ENCODE results near the gene ZFP36.

DNA sequence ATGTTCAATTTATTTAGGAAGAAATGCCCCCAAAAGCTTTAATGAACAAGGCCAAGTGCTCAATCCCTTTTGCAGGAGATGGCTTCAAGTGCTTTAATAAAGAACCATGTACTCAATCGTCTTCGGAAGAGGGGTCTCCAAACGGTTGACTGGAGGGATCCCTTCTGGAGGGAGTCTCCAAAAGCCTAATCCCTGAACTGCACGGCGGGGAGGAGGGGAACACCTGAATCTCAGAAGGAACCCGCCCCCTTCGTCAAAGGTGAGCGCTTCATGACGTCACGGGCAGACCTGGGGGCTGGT lies 16.2 kb upstream of the ZFP36 start:
- TF ChIP-seq, protein P1, sequence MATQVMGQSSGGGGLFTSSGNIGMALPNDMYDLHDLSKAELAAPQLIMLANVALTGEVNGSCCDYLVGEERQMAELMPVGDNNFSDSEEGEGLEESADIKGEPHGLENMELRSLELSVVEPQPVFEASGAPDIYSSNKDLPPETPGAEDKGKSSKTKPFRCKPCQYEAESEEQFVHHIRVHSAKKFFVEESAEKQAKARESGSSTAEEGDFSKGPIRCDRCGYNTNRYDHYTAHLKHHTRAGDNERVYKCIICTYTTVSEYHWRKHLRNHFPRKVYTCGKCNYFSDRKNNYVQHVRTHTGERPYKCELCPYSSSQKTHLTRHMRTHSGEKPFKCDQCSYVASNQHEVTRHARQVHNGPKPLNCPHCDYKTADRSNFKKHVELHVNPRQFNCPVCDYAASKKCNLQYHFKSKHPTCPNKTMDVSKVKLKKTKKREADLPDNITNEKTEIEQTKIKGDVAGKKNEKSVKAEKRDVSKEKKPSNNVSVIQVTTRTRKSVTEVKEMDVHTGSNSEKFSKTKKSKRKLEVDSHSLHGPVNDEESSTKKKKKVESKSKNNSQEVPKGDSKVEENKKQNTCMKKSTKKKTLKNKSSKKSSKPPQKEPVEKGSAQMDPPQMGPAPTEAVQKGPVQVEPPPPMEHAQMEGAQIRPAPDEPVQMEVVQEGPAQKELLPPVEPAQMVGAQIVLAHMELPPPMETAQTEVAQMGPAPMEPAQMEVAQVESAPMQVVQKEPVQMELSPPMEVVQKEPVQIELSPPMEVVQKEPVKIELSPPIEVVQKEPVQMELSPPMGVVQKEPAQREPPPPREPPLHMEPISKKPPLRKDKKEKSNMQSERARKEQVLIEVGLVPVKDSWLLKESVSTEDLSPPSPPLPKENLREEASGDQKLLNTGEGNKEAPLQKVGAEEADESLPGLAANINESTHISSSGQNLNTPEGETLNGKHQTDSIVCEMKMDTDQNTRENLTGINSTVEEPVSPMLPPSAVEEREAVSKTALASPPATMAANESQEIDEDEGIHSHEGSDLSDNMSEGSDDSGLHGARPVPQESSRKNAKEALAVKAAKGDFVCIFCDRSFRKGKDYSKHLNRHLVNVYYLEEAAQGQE (IDR thresholded peaks at IDR 0.05; ENCODE audit: insufficient read depth in 1 of 2, low read depth in 2 of 2, low read length in 1 of 2), result no peak
- TF ChIP-seq, protein P2, sequence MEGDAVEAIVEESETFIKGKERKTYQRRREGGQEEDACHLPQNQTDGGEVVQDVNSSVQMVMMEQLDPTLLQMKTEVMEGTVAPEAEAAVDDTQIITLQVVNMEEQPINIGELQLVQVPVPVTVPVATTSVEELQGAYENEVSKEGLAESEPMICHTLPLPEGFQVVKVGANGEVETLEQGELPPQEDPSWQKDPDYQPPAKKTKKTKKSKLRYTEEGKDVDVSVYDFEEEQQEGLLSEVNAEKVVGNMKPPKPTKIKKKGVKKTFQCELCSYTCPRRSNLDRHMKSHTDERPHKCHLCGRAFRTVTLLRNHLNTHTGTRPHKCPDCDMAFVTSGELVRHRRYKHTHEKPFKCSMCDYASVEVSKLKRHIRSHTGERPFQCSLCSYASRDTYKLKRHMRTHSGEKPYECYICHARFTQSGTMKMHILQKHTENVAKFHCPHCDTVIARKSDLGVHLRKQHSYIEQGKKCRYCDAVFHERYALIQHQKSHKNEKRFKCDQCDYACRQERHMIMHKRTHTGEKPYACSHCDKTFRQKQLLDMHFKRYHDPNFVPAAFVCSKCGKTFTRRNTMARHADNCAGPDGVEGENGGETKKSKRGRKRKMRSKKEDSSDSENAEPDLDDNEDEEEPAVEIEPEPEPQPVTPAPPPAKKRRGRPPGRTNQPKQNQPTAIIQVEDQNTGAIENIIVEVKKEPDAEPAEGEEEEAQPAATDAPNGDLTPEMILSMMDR (IDR thresholded peaks at IDR 0.05), result no peak
